GM19328 (cell line): ENCODE results near the gene SPECC1L.

ENCODE experiments used
- ATAC-seq: cut with Tn5 transposase; IDR thresholded peaks from one replicate; pipeline ENCODE4 v1.9.1; 2021; ENCODE audit warnings: mild to moderate bottlenecking, moderate library complexity; ENCODE audit not compliant: unreplicated experiment

Gene SPECC1L

DNA sequence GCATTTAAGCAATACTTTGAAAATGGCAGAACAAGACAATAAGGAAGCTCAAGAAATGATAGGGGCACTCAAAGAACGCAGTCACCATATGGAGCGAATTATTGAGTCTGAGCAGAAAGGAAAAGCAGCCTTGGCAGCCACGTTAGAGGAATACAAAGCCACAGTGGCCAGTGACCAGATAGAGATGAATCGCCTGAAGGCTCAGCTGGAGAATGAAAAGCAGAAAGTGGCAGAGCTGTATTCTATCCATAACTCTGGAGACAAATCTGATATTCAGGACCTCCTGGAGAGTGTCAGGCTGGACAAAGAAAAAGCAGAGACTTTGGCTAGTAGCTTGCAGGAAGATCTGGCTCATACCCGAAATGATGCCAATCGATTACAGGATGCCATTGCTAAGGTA is 51.9 kb downstream of the SPECC1L start:
- ATAC-seq, result no peak

DNA sequence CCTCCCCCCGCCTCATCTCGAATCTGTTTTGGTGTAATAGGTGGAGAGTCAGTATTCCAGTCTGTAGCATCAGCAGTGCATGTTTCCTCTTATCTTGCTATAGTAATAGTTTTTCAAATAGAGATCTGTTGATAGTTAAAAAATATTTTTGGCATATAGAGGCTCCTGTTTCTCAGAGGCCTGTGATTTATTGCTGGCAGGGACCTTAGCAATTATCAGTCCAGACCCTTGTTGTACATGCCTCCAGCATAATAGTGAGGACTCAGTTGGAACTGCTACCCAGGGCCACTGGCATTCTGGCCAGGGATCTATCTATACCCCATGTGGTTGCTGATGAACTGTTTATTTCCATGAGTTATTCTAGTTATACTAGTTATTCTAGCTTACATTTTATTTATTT is 52.6 kb downstream of the SPECC1L start:
- no peak for ATAC-seq

GRCh38 chr22:24323695-24324094 is 53.1 kb downstream of the SPECC1L start:
- ATAC-seq, result no peak

GRCh38 chr22:24324137-24324536 is 53.5 kb downstream of the SPECC1L start:
- no peak for ATAC-seq

GRCh38 chr22:24325105-24325757 is 54.6 kb downstream of the SPECC1L start:
- ATAC-seq, result no peak

- ATAC-seq, result no peak
Measured at GRCh38 chr22:24326266-24326665, 55.6 kb downstream of the SPECC1L start.

DNA sequence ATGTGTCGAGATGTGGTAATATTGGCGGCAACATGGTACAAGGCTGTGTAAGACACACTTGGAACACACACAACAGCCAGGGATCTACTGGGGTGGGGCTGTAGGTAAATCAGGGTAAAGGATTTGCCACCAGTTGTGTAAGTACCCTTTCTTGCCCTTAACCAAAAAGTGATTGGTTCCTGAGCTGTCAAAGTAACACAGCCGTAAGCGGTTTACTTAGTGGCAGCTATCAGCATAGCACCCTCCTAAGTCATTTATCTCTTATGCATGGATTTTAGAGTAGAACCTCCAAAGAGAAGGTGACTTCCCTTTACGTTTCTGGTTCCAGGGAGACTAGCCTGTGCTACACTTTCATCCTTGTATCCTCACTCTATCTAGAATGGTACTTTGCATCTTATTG is 57.2 kb downstream of the SPECC1L start:
- ATAC-seq, result no peak

DNA sequence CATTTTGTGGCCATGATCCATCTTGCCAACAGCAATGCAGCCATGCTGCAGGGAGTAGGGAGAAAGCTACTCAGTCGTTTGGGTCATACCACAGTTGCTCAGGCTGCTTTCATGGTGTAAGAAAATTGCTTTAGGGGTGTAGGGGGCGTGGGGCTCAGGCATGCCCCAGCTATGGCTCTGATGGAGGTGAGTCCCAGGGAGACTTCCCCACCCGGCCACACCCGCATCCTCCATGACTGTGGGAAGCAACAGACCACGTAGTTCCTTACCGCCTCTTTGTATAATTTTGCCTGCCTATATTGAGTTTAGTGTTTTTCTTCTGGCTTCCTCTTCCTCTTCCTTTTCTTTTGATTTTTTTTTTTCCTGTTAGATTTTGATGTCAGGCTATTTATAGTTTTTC is 58.8 kb downstream of the SPECC1L start:
- ATAC-seq, result no peak

GRCh38 chr22:24330636-24331035 is 60.0 kb downstream of the SPECC1L start:
- ATAC-seq, result no peak

DNA sequence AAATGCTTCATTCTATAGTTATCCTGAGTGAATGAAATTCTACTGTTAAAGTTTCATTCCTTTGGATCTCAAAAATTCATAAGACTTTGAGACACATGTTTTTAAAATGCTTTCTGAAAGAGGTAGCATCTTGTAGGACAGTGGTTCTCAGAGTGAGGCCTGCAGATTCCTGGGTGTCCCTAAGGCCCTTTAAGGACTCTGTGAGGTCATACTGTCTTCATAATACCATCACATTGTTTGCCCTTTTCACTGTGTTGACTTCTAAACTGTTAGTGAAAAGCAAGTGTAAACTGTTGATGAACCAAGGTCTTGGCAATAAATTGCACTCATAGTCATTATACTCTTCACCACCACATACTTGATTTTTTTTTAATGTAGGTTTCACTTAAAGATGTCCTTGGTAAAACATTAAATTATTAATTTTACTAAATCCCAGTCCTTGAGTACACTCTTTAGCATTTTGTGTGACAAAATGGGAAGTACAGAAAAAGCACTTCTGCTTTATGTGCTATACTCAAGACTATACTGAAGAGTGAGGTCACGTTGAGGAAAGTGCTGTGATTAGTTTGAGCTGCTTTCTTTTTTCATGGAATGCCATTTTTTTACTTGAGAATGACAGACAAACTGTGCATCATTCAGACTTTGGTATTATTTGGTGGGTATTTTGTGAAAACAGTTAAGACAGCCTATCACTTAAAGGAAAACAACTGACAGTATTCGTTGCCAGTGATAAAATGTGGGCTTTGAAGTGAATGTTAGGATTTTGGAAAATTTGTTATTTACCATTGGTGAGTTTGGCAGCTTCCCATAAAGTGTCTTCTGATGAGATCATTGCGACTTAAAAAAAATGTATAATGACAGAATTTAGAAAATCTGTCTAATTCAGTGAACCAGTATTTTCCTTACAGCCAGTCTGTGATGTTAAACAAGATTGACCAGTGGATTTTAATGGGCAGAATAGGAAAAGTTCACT is 61.1 kb downstream of the SPECC1L start:
- no peak for ATAC-seq

GRCh38 chr22:24333301-24333700 is 62.7 kb downstream of the SPECC1L start:
- no peak for ATAC-seq

- ATAC-seq, result no peak
Measured at GRCh38 chr22:24335496-24335895, 64.9 kb downstream of the SPECC1L start.

DNA sequence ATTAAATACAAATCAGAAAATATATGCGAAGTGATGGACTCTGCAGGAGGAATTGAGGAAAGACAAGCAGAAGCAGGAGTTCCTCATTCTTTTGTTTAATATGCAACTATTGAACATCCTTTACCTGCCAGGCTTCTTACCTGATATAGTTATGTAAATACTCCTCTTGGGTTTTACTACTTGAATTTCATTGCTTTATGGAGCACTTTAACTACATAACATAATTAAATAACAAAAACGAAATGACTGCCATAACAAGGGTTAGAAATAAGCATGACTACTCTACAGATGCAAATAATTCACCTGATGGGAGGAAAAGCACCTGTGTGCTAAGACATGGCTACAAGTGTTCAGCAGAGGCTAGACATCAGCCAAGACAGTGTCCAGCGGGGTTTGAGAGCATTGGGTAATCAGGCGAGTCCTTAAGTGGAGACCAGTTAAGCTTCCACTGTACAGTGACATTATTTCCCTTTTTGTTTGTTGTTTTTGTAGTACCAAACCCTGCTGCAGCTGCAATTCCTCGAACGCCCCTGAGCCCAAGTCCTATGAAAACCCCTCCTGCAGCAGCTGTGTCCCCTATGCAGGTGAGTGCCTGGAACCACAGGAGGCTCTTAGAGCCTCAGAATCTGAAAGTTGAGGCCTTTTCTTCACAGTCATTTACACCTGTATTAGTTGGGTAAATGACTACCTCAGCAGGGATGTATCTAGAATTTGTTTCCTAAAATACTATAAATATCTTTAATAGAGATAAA is 67.4 kb downstream of the SPECC1L start:
- ATAC-seq, result no peak

- no peak for ATAC-seq
Measured at GRCh38 chr22:24338726-24339451, 68.3 kb downstream of the SPECC1L start.

GRCh38 chr22:24339452-24339747 is 68.8 kb downstream of the SPECC1L start:
- ATAC-seq, result no peak

- ATAC-seq, result no peak
Measured at GRCh38 chr22:24341627-24342026, 71.0 kb downstream of the SPECC1L start.

DNA sequence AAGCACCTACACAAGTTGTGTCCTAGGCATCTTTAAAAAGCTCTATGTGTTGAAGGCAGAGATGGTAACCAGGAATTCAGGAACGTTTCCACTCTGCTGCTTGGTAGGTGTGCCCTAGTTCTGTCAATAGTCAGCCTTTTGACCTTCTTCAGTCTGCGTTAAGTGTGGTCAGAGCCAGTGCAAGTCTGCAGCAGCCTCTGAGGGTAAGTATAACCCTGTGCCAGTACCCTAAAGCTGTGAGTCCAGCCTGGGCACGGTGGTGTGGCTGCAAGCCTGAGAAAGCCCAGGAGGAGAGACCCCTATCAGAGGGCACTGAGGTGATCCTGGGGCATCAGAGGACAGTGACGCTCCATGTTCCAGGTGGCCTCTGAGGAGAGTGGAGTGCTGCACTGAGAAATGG is 80.0 kb downstream of the SPECC1L start:
- no peak for ATAC-seq

DNA sequence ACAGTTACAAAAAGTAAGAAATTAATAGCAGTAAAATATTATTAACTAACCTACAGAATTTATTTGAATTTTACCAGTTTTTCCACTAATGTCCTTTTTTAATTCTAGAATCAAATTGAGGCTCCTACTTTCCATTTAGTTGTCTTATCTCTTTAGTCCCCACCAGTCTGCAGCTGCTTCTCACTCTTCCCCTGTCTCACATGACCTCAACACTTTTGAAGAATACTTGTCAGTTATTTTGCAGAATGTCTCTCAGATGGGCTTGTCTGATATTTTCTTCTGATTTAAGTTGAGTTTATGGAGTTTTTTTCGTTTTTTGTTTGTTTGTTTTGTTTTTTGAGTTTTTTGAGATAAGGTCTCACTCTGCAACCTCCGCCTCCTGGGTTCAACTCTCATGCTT is 82.5 kb downstream of the SPECC1L start:
- ATAC-seq, result no peak

- ATAC-seq, result no peak
Measured at GRCh38 chr22:24355574-24355973, 84.9 kb downstream of the SPECC1L start.

GRCh38 chr22:24357547-24357946 is 86.9 kb downstream of the SPECC1L start:
- ATAC-seq, result no peak
